Measurements from ENCODE around the gene EVI5. TPM values are rescaled to one million over a fixed set of nuclear protein-coding genes. Genes with fewer than 3 reads are reported as not detected.

EVI5 gene
- total RNA-seq, 1 donor from 2014 or later: 29.7 TPM

GRCh38 chr1:92769856-92770255, 15.1 kb downstream of the EVI5 start:
- intact Hi-C loops (cut with DNase I): no loop called here
- Histone ChIP-seq H3K36me3 (no peaks in the 10 kb centered on the region), H3K4me3 (no peak overlapping the region), H3K27me3 (no peaks in the 10 kb centered on the region), H3K9me3 (no peaks in the 10 kb centered on the region), H3K27ac (no peak overlapping the region), H3K4me1 (peaks cover 6% of the 10 kb centered on the region)
- DNase-seq (ENCODE audit: extremely low spot score in 2 of 2): no peak
- TF ChIP-seq POLR2AphosphoS5 (IDR thresholded peaks at IDR 0.05; ENCODE audit: insufficient read depth in 1 of 2, low read depth in 1 of 2) (no peak), POLR2A (IDR thresholded peaks at IDR 0.05) (no peak), CTCF (IDR thresholded peaks at IDR 0.05) (no peak)

- peaks cover 6% of the 10 kb centered on the region for H3K4me1 ChIP-seq
- DNase-seq (ENCODE audit: extremely low spot score in 2 of 2): no peak
- no peaks in the 10 kb centered on the region for H3K36me3 ChIP-seq
- H3K4me3 ChIP-seq: no peak overlapping the region
- H3K9me3 ChIP-seq: no peaks in the 10 kb centered on the region
- no peak overlapping the region for H3K27ac ChIP-seq
- TF ChIP-seq POLR2AphosphoS5 (IDR thresholded peaks at IDR 0.05; ENCODE audit: insufficient read depth in 1 of 2, low read depth in 1 of 2): no peak
- TF ChIP-seq POLR2A (IDR thresholded peaks at IDR 0.05): no peak
- TF ChIP-seq CTCF (IDR thresholded peaks at IDR 0.05): no peak
- H3K27me3 ChIP-seq: no peaks in the 10 kb centered on the region
- intact Hi-C loops (cut with DNase I): no loop called here
These were observed 16.0 kb downstream of the EVI5 start for GRCh38 chr1:92768915-92769314.

- intact Hi-C loops (cut with DNase I): no loop called here
- Histone ChIP-seq H3K27ac (no peak overlapping the region), H3K4me3 (no peak overlapping the region), H3K4me1 (peaks cover 1% of the 10 kb centered on the region), H3K36me3 (no peaks in the 10 kb centered on the region), H3K9me3 (no peaks in the 10 kb centered on the region), H3K27me3 (no peaks in the 10 kb centered on the region)
- TF ChIP-seq POLR2A (IDR thresholded peaks at IDR 0.05) (no peak), CTCF (IDR thresholded peaks at IDR 0.05) (no peak), POLR2AphosphoS5 (IDR thresholded peaks at IDR 0.05; ENCODE audit: insufficient read depth in 1 of 2, low read depth in 1 of 2) (no peak)
- no peak for DNase-seq (ENCODE audit: extremely low spot score in 2 of 2)
These were observed 16.6 kb downstream of the EVI5 start for GRCh38 chr1:92768296-92768695.

GRCh38 chr1:92764116-92764515, 20.8 kb downstream of the EVI5 start:
- intact Hi-C loops (cut with DNase I): no loop called here
- no peak for DNase-seq (ENCODE audit: extremely low spot score in 2 of 2)

GRCh38 chr1:92762355-92762754, 22.6 kb downstream of the EVI5 start:
- no peaks in the 10 kb centered on the region for H3K27me3 ChIP-seq
- no peak overlapping the region for H3K4me3 ChIP-seq
- H3K36me3 ChIP-seq: no peaks in the 10 kb centered on the region
- no peak for TF ChIP-seq CTCF (IDR thresholded peaks at IDR 0.05)
- no peaks in the 10 kb centered on the region for H3K9me3 ChIP-seq
- no peak overlapping the region for H3K27ac ChIP-seq
- H3K4me1 ChIP-seq: no peaks in the 10 kb centered on the region
- DNase-seq (ENCODE audit: extremely low spot score in 2 of 2): no peak
- intact Hi-C loops (cut with DNase I): no loop called here

More at GRCh38 chr1:92764116-92764515, 20.8 kb downstream of the EVI5 start:
- no peaks in the 10 kb centered on the region for H3K27me3 ChIP-seq
- no peak for TF ChIP-seq POLR2AphosphoS5 (IDR thresholded peaks at IDR 0.05; ENCODE audit: insufficient read depth in 1 of 2, low read depth in 1 of 2)
- no peaks in the 10 kb centered on the region for H3K9me3 ChIP-seq
- no peaks in the 10 kb centered on the region for H3K4me1 ChIP-seq
- no peak overlapping the region for H3K4me3 ChIP-seq
- no peaks in the 10 kb centered on the region for H3K36me3 ChIP-seq
- no peak overlapping the region for H3K27ac ChIP-seq

GRCh38 chr1:92759361-92759760, 25.5 kb downstream of the EVI5 start:
- H3K36me3 ChIP-seq: no peaks in the 10 kb centered on the region
- H3K27me3 ChIP-seq: no peaks in the 10 kb centered on the region
- intact Hi-C loops (cut with DNase I): no loop called here
- DNase-seq (ENCODE audit: extremely low spot score in 2 of 2): no peak
- TF ChIP-seq POLR2A (IDR thresholded peaks at IDR 0.05): no peak
- no peak for TF ChIP-seq CTCF (IDR thresholded peaks at IDR 0.05)
- no peak for TF ChIP-seq POLR2AphosphoS5 (IDR thresholded peaks at IDR 0.05; ENCODE audit: insufficient read depth in 1 of 2, low read depth in 1 of 2)
- no peaks in the 10 kb centered on the region for H3K4me1 ChIP-seq
- H3K4me3 ChIP-seq: no peak overlapping the region
- H3K9me3 ChIP-seq: no peaks in the 10 kb centered on the region
- H3K27ac ChIP-seq: no peak overlapping the region
